Upper lobe of left lung (tissue), 6 donors: ENCODE measurements around the gene VWA3A. TPM values are rescaled to one million over a fixed set of nuclear protein-coding genes. Genes with fewer than 3 reads are reported as not detected.
A peak's percentile ranks its signal among the peaks of the same experiment; 100 is the strongest.

Experiments
- ATAC-seq, 2 donors: fragments of 200-7000 bp; cut with Tn5 transposase; one replicate each; pipeline ENCODE4 v1.9.1; 2022; ENCODE audit warnings: mild to moderate bottlenecking in 2 of 2, moderate library complexity in 2 of 2; ENCODE audit not compliant: low FRiP score in 2 of 2
- DNase-seq, 2 donors: peaks; one replicate each; pipeline ENCODE4 v3.0.0-alpha.2; 2019 to 2020
- H3K27ac ChIP-seq, 4 donors: fragments of 200-600 bp; sonication (generic); one replicate each; pipeline ENCODE4 v1.5.1; 2016 to 2019
- H3K27me3 ChIP-seq, 4 donors: fragments of 200-600 bp; sonication (generic); one replicate each; pipeline ENCODE4 v1.5.1; 2017 to 2019
- H3K36me3 ChIP-seq, 4 donors: fragments of 200-600 bp; sonication (generic); one replicate each; pipeline ENCODE4 v1.5.1; 2016 to 2019
- H3K4me1 ChIP-seq, 4 donors: fragments of 200-600 bp; sonication (generic); one replicate each; pipeline ENCODE4 v1.5.1; 2018 to 2019
- H3K4me3 ChIP-seq, 4 donors: fragments of 200-600 bp; sonication (generic); one replicate each; pipeline ENCODE4 v1.5.1; 2017 to 2019; ENCODE audit warnings: mild to moderate bottlenecking in 2 of 4, moderate library complexity in 1 of 4
- H3K9me3 ChIP-seq, 4 donors: fragments of 200-600 bp; sonication (generic); one replicate each; pipeline ENCODE4 v1.5.1; 2018 to 2019
- CTCF ChIP-seq, 6 experiments: fragments of 450-650 bp in 4 of 6; fragments of 200-600 bp in 2 of 6; sonication (generic) in 2 of 6; IDR thresholded peaks; one replicate each; pipeline ENCODE4 v1.5.1; 2016 to 2019; ENCODE audit warnings: antibody characterized with exemption in 6 of 6
- EP300 ChIP-seq, 4 donors: sonication (generic); formaldehyde crosslinking; IDR thresholded peaks; one replicate each; pipeline ENCODE4 v1.5.1; 2017; ENCODE audit warnings: antibody characterized with exemption in 4 of 4, control low read depth in 2 of 4
- POLR2A ChIP-seq, 4 donors: fragments of 450-650 bp; IDR thresholded peaks; one replicate each; pipeline ENCODE4 v1.5.1; 2016 to 2017; ENCODE audit warnings: antibody characterized with exemption in 4 of 4, mild to moderate bottlenecking in 2 of 4
- POLR2AphosphoS5 ChIP-seq, 2 donors: sonication (generic); formaldehyde crosslinking; IDR thresholded peaks; one replicate each; pipeline ENCODE4 v1.5.1; 2017; ENCODE audit warnings: antibody characterized with exemption in 2 of 2
- WGBS, 2 donors: methylation state at CpG; one replicate each; pipeline ENCODE4 v1.1.5; 2017 to 2018; 5-methylcytosine and 5-hydroxymethylcytosine counted together
- total RNA-seq, 6 donors: library from RNA; depleted of rRNA in 4 of 6; stranded (reverse); fragments of >200 nt in 4 of 6; gene quantifications; one replicate each; pipeline versions ENCODE4 v1.1.0 to v1.2.1, GENCODE V29; 2016 to 2021
- donor health status: DM: no; HTN: no; CAD: no; lungs with moderate emphysema.
- donor health status: DM: no; HTN: yes; CAD: no; lungs with severe emphysema.

Gene VWA3A
- total RNA-seq, 6 donors from 2014 or later, result 0.43 to 47.8 (median 14.9) TPM

- H3K27ac ChIP-seq, result peak overlapping the region; percentile 92 to 98 (median 94)
- ATAC-seq (no peak), DNase-seq (peak in 1 of 2 donors; percentile 84)
- 24 to 39% methylated on average over 6 to 8 of the region's 8 CpGs for WGBS, 2 donors
- H3K27me3 ChIP-seq, result no peaks in the 10 kb centered on the region
- H3K4me1 ChIP-seq, result peaks cover 32 to 39% (median 36%) of the 10 kb centered on the region in 4 donors
- H3K9me3 ChIP-seq, result no peaks in the 10 kb centered on the region
- no peaks in the 10 kb centered on the region for H3K36me3 ChIP-seq
- no peak for TF ChIP-seq POLR2A (IDR thresholded peaks at IDR 0.05)
- peak; percentile 73 to 89 (median 84) for TF ChIP-seq CTCF (IDR thresholded peaks at IDR 0.05)
- no peak for TF ChIP-seq EP300 (IDR thresholded peaks at IDR 0.05)
- H3K4me3 ChIP-seq, result peak overlapping the region in 1 of 4 donors; percentile 87
Observed at GRCh38 chr16:22188595-22189442, 96.5 kb downstream of the VWA3A start.

GRCh38 chr16:22189473-22190080, 97.2 kb downstream of the VWA3A start:
- Histone ChIP-seq H3K36me3 (no peaks in the 10 kb centered on the region), H3K4me1 (peaks cover 32 to 39% (median 36%) of the 10 kb centered on the region in 4 donors), H3K4me3 (peak overlapping the region; percentile 62 to 87 (median 74)), H3K9me3 (no peaks in the 10 kb centered on the region), H3K27ac (peak overlapping the region; percentile 92 to 98 (median 94)), H3K27me3 (no peaks in the 10 kb centered on the region)
- 1% methylated on average over 18 of the region's 18 CpGs for WGBS, 2 donors
- TF ChIP-seq EP300 (IDR thresholded peaks at IDR 0.05), result peak in 1 of 4 donors; percentile 40
- TF ChIP-seq POLR2AphosphoS5 (IDR thresholded peaks at IDR 0.05), result no peak
- DNase-seq (peak in 1 of 2 donors; percentile 30), ATAC-seq (no peak)

- WGBS, 2 donors, result 0% methylated on average over 33 to 63 of the region's 72 CpGs
- peak; percentile 99 to 100 for DNase-seq
Observed at GRCh38 chr16:22190081-22190775, 97.9 kb downstream of the VWA3A start.

GRCh38 chr16:22190776-22191531, 98.6 kb downstream of the VWA3A start:
- no peaks in the 10 kb centered on the region for H3K36me3 ChIP-seq
- 1% methylated on average over 43 of the region's 43 CpGs for WGBS, 2 donors
- DNase-seq, result peak; percentile 93 to 100
- H3K27ac ChIP-seq, result peak overlapping the region; percentile 92 to 98 (median 94)
- peak; percentile 86 to 95 for ATAC-seq
- H3K4me1 ChIP-seq, result peaks cover 37 to 42% (median 38%) of the 10 kb centered on the region in 4 donors
- TF ChIP-seq CTCF (IDR thresholded peaks at IDR 0.05) (no peak), POLR2AphosphoS5 (IDR thresholded peaks at IDR 0.05) (peak; percentile 92 to 97), EP300 (IDR thresholded peaks at IDR 0.05) (peak in 1 of 4 donors; percentile 41), POLR2A (IDR thresholded peaks at IDR 0.05) (peak in 3 of 4 donors; percentile 73 to 97 (median 89))
- no peaks in the 10 kb centered on the region for H3K9me3 ChIP-seq
- peak overlapping the region; percentile 3 to 87 (median 58) for H3K4me3 ChIP-seq
- H3K27me3 ChIP-seq, result no peaks in the 10 kb centered on the region

More at GRCh38 chr16:22190081-22190775, 97.9 kb downstream of the VWA3A start:
- H3K4me1 ChIP-seq, result peaks cover 34 to 39% (median 37%) of the 10 kb centered on the region in 4 donors
- TF ChIP-seq EP300 (IDR thresholded peaks at IDR 0.05), result no peak
- TF ChIP-seq CTCF (IDR thresholded peaks at IDR 0.05), result peak in 3 of 6 experiments; percentile 5 to 42 (median 38)
- peak; percentile 69 to 91 for TF ChIP-seq POLR2AphosphoS5 (IDR thresholded peaks at IDR 0.05)
- peak in 3 of 4 donors; percentile 75 to 96 (median 89) for TF ChIP-seq POLR2A (IDR thresholded peaks at IDR 0.05)
- no peaks in the 10 kb centered on the region for H3K36me3 ChIP-seq
- ATAC-seq, result peak; percentile 86 to 94
- peak overlapping the region; percentile 62 to 87 (median 74) for H3K4me3 ChIP-seq
- H3K27me3 ChIP-seq, result no peaks in the 10 kb centered on the region
- H3K27ac ChIP-seq, result peak overlapping the region; percentile 92 to 98 (median 94)
- H3K9me3 ChIP-seq, result no peaks in the 10 kb centered on the region
